Measurements from ENCODE around the gene SUSD3.

DNA sequence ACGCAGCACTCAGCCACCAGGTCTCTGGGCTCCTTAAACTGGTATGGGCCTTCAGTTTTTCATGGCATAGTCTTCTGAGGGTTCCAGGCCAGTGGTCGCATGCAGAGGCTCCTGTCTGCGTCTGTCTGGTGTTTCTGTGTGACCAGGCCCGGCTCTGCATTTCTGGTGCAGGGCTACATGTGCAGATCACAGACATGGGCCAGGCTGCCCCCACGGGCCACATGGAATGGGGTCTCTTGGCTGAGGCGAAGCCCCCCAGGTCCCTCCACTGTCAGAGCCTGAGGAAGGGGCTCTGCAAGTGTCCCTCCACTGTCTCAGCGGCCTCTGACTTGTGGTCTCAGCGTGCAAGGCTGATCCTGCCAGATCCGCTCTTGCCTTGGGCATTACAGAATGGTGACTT lies 21.9 kb downstream of the SUSD3 start:
- TF ChIP-seq, protein P1, sequence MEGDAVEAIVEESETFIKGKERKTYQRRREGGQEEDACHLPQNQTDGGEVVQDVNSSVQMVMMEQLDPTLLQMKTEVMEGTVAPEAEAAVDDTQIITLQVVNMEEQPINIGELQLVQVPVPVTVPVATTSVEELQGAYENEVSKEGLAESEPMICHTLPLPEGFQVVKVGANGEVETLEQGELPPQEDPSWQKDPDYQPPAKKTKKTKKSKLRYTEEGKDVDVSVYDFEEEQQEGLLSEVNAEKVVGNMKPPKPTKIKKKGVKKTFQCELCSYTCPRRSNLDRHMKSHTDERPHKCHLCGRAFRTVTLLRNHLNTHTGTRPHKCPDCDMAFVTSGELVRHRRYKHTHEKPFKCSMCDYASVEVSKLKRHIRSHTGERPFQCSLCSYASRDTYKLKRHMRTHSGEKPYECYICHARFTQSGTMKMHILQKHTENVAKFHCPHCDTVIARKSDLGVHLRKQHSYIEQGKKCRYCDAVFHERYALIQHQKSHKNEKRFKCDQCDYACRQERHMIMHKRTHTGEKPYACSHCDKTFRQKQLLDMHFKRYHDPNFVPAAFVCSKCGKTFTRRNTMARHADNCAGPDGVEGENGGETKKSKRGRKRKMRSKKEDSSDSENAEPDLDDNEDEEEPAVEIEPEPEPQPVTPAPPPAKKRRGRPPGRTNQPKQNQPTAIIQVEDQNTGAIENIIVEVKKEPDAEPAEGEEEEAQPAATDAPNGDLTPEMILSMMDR (IDR thresholded peaks at IDR 0.05), result no peak
- TF ChIP-seq POLR2A (IDR thresholded peaks at IDR 0.05), result no peak

Measured in Peyer's patch (tissue), 4 donors.